HEK293 (cell line): Measurements from ENCODE around the gene CCBE1.

Experiments used
- CTCF ChIA-PET: fragments of 350-600 bp; formaldehyde crosslinking; extraction: SDS; loops from one replicate; lab custom pipeline; 2021; ENCODE audit warnings: antibody characterized with exemption; lab: Yijun Ruan, JAX
- POLR2A ChIA-PET: fragments of 300-600 bp; formaldehyde crosslinking; extraction: SDS; loops from one replicate; lab custom pipeline; 2020; ENCODE audit warnings: antibody characterized with exemption, inconsistent platforms; lab: Yijun Ruan, JAX
- H3K27ac ChIP-seq: fragments of 200-500 bp; sonication (Bioruptor generic); 2 replicates; pipeline ENCODE4 v1.5.1; 2014; ENCODE audit warnings: low read depth, low read length, control low read depth, inconsistent platforms; ENCODE audit errors: extremely low read depth
- H3K36me3 ChIP-seq, 2 experiments: fragments of 200-500 bp in 1 of 2; sonication (Bioruptor generic) in 1 of 2; 1 replicate in 1 of 2; 2 replicates in 1 of 2; pipeline ENCODE4 v1.5.1; 2014 to 2017; ENCODE audit warnings: inconsistent platforms in 2 of 2, low read length in 2 of 2; ENCODE audit not compliant: control insufficient read depth in 2 of 2, insufficient read depth in 1 of 2
- H3K4me1 ChIP-seq: fragments of 200-500 bp; sonication (Bioruptor generic); 2 replicates; pipeline ENCODE4 v1.5.1; 2014; ENCODE audit warnings: mild to moderate bottlenecking, low read length, inconsistent platforms; ENCODE audit not compliant: control insufficient read depth, insufficient read depth
- H3K4me3 ChIP-seq: 2 replicates; pipeline ENCODE4 v1.5.1; 2011; ENCODE audit warnings: low read depth, mild to moderate bottlenecking, control low read depth, low read length, moderate library complexity
- H3K9me3 ChIP-seq: fragments of 200-500 bp; sonication (Bioruptor generic); 2 replicates; pipeline ENCODE4 v1.5.1; 2014; ENCODE audit warnings: low read depth, low read length, inconsistent platforms; ENCODE audit not compliant: control insufficient read depth, insufficient read depth
- KLF9 ChIP-seq: fragments of 450-650 bp; formaldehyde crosslinking; IDR thresholded peaks from 2 replicates; pipeline ENCODE4 v1.5.1; 2016; ENCODE audit warnings: missing biosample characterization, missing genetic modification characterization, low read depth
- ZBTB8A ChIP-seq: fragments of 450-650 bp; formaldehyde crosslinking; IDR thresholded peaks from 2 replicates; pipeline ENCODE4 v1.5.1; 2016; ENCODE audit warnings: missing biosample characterization, missing genetic modification characterization
- ZNF138 ChIP-seq: fragments of 450-650 bp; formaldehyde crosslinking; IDR thresholded peaks from 2 replicates; pipeline ENCODE4 v1.5.1; 2016; ENCODE audit warnings: missing biosample characterization, missing genetic modification characterization, borderline replicate concordance
- ZNF184 ChIP-seq: fragments of 450-650 bp; IDR thresholded peaks from 2 replicates; pipeline ENCODE4 v1.5.1; 2018; ENCODE audit warnings: missing biosample characterization, mild to moderate bottlenecking, missing genetic modification characterization
- ZNF24 ChIP-seq: fragments of 450-650 bp; formaldehyde crosslinking; IDR thresholded peaks from 2 replicates; pipeline ENCODE4 v1.5.1; 2016; ENCODE audit warnings: missing biosample characterization, missing genetic modification characterization
- ZNF398 ChIP-seq: fragments of 450-650 bp; formaldehyde crosslinking; IDR thresholded peaks from 2 replicates; pipeline ENCODE4 v1.5.1; 2017; ENCODE audit warnings: missing biosample characterization, missing genetic modification characterization
- ZNF701 ChIP-seq: fragments of 450-650 bp; formaldehyde crosslinking; IDR thresholded peaks from 2 replicates; pipeline ENCODE4 v1.5.1; 2016; ENCODE audit warnings: missing biosample characterization, missing genetic modification characterization
- TF ChIP-seq, protein P1 (sequence below): fragments of 450-650 bp; formaldehyde crosslinking; IDR thresholded peaks from 2 replicates; pipeline ENCODE4 v1.5.1; 2016; ENCODE audit warnings: missing biosample characterization, missing genetic modification characterization
- TF ChIP-seq, protein P2 (sequence below): fragments of 450-650 bp; formaldehyde crosslinking; IDR thresholded peaks from 2 replicates; pipeline ENCODE4 v1.5.1; 2017; ENCODE audit warnings: missing biosample characterization, missing genetic modification characterization

The CCBE1 gene

GRCh38 chr18:59509481-59510442 is 187.5 kb downstream of the CCBE1 start:
- Histone ChIP-seq H3K4me3 (no peak overlapping the region), H3K9me3 (no peaks in the 10 kb centered on the region), H3K4me1 (peaks cover 6% of the 10 kb centered on the region; the same call in 1 of the 2 replicates), H3K27ac (no peak overlapping the region), H3K36me3 (no peaks in the 10 kb centered on the region)
- TF ChIP-seq ZNF138 (tag by site-specific recombination) (no peak), ZNF184 (tag by site-specific recombination) (no peak), ZNF398 (tag by site-specific recombination) (no peak), ZBTB8A (no peak), ZNF24 (tag by site-specific recombination) (no peak), ZNF701 (tag by site-specific recombination) (no peak), KLF9 (tag by site-specific recombination) (no peak)
- TF ChIP-seq, protein P1, sequence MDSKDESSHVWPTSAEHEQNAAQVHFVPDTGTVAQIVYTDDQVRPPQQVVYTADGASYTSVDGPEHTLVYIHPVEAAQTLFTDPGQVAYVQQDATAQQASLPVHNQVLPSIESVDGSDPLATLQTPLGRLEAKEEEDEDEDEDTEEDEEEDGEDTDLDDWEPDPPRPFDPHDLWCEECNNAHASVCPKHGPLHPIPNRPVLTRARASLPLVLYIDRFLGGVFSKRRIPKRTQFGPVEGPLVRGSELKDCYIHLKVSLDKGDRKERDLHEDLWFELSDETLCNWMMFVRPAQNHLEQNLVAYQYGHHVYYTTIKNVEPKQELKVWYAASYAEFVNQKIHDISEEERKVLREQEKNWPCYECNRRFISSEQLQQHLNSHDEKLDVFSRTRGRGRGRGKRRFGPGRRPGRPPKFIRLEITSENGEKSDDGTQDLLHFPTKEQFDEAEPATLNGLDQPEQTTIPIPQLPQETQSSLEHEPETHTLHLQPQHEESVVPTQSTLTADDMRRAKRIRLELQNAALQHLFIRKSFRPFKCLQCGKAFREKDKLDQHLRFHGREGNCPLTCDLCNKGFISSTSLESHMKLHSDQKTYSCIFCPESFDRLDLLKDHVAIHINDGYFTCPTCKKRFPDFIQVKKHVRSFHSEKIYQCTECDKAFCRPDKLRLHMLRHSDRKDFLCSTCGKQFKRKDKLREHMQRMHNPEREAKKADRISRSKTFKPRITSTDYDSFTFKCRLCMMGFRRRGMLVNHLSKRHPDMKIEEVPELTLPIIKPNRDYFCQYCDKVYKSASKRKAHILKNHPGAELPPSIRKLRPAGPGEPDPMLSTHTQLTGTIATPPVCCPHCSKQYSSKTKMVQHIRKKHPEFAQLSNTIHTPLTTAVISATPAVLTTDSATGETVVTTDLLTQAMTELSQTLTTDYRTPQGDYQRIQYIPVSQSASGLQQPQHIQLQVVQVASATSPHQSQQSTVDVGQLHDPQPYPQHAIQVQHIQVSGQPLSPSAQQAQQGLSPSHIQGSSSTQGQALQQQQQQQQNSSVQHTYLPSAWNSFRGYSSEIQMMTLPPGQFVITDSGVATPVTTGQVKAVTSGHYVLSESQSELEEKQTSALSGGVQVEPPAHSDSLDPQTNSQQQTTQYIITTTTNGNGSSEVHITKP (tag by site-specific recombination) = 0 out of 2 replicates have a peak, but pooled peaks have one; percentile 16
- CTCF ChIA-PET = interaction anchor here (0.6 to 1.2 kb wide), 6 partner anchors 36 to 342 kb away, joined by 3 to 7 read pairs (median 4); no protein-coding TSS in a partner anchor
- POLR2A ChIA-PET = no interaction called here

DNA sequence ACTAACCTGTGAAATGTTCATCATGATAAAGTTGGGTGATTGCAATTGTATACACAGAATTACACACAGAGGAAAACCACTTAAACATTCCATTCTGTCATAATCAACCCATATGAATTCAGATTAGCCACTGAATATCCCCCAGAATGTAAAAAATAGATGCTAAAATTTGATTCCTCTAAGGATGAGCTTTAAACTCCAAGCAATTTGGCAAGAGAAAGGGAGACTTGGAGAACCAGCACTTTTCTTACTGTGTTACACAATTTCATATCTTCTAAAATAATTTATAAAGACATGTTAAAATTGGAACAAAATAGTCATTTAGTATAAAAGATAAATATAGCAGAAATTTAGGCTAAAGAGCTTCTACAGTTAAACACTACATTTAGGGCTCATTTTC is 191.9 kb downstream of the CCBE1 start:
- no peak overlapping the region for H3K27ac ChIP-seq
- ChIA-PET CTCF (interaction anchor here (0.6 kb wide), 1 partner anchor 280 kb away, joined by 3 read pairs; no protein-coding TSS in a partner anchor), POLR2A (no interaction called here)
- TF ChIP-seq, protein P2, sequence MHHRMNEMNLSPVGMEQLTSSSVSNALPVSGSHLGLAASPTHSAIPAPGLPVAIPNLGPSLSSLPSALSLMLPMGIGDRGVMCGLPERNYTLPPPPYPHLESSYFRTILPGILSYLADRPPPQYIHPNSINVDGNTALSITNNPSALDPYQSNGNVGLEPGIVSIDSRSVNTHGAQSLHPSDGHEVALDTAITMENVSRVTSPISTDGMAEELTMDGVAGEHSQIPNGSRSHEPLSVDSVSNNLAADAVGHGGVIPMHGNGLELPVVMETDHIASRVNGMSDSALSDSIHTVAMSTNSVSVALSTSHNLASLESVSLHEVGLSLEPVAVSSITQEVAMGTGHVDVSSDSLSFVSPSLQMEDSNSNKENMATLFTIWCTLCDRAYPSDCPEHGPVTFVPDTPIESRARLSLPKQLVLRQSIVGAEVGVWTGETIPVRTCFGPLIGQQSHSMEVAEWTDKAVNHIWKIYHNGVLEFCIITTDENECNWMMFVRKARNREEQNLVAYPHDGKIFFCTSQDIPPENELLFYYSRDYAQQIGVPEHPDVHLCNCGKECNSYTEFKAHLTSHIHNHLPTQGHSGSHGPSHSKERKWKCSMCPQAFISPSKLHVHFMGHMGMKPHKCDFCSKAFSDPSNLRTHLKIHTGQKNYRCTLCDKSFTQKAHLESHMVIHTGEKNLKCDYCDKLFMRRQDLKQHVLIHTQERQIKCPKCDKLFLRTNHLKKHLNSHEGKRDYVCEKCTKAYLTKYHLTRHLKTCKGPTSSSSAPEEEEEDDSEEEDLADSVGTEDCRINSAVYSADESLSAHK (tag by site-specific recombination) = no peak
- no peaks in the 10 kb centered on the region for H3K9me3 ChIP-seq
- peaks cover 12% of the 10 kb centered on the region for H3K4me1 ChIP-seq
- H3K4me3 ChIP-seq = no peak overlapping the region
- no peaks in the 10 kb centered on the region for H3K36me3 ChIP-seq
